ENCODE measurements around the gene P3H3.
A peak's percentile ranks its signal among the peaks of the same experiment; 100 is the strongest.

Gene P3H3

GRCh38 chr12:6821591-6822425 is 6.4 kb upstream of the P3H3 start, which contains the start of gene GPR162:
Gene GPR162, plus strand, starts transcription at chr12:6821821. Its CDS starts 2,078 bp downstream, at chr12:6823899.
- peak within 1 kb of the TSS; percentile 72 for H3K27ac ChIP-seq (ENCODE audit: low read depth, low read length, severe bottlenecking)
- WGBS, 2 experiments (ENCODE audit: insufficient coverage in 2 of 2), result 0% methylated on average over 10 to 12 of the region's 28 CpGs
- no peaks in the 10 kb centered on the region for H3K9me3 ChIP-seq (ENCODE audit: control insufficient read depth, low read length)
- peak within 1 kb of the TSS; percentile 40 for H3K4me3 ChIP-seq (ENCODE audit: extremely low read depth, insufficient read depth, low read length, poor library complexity, severe bottlenecking)
- H3K4me1 ChIP-seq (ENCODE audit: control insufficient read depth, insufficient read depth, low read length, poor library complexity, severe bottlenecking), result peaks cover 41% of the 10 kb centered on the region
- peaks cover 13% of the 10 kb centered on the region for H3K36me3 ChIP-seq (ENCODE audit: control insufficient read depth, insufficient read depth, low read length)

GRCh38 chr12:6822426-6823135 is 5.6 kb upstream of the P3H3 start:
- 30 to 41% methylated on average over 2 to 4 of the region's 7 CpGs for WGBS, 2 experiments (ENCODE audit: insufficient coverage in 2 of 2)
- peak overlapping the region; percentile 40 for H3K4me3 ChIP-seq (ENCODE audit: extremely low read depth, insufficient read depth, low read length, poor library complexity, severe bottlenecking)
- no peaks in the 10 kb centered on the region for H3K9me3 ChIP-seq (ENCODE audit: control insufficient read depth, low read length)
- H3K36me3 ChIP-seq (ENCODE audit: control insufficient read depth, insufficient read depth, low read length), result peaks cover 14% of the 10 kb centered on the region
- peaks cover 48% of the 10 kb centered on the region for H3K4me1 ChIP-seq (ENCODE audit: control insufficient read depth, insufficient read depth, low read length, poor library complexity, severe bottlenecking)
- H3K27ac ChIP-seq (ENCODE audit: low read depth, low read length, severe bottlenecking), result no peak overlapping the region

GRCh38 chr12:6823182-6824084 is 4.8 kb upstream of the P3H3 start:
- Histone ChIP-seq H3K4me1 (ENCODE audit: control insufficient read depth, insufficient read depth, low read length, poor library complexity, severe bottlenecking) (peaks cover 44% of the 10 kb centered on the region), H3K36me3 (ENCODE audit: control insufficient read depth, insufficient read depth, low read length) (peaks cover 14% of the 10 kb centered on the region), H3K4me3 (ENCODE audit: extremely low read depth, insufficient read depth, low read length, poor library complexity, severe bottlenecking) (no peak overlapping the region), H3K27ac (ENCODE audit: low read depth, low read length, severe bottlenecking) (no peak overlapping the region), H3K9me3 (ENCODE audit: control insufficient read depth, low read length) (no peaks in the 10 kb centered on the region)
- WGBS, 2 experiments (ENCODE audit: insufficient coverage in 2 of 2), result 80 to 81% methylated on average over 5 to 11 of the region's 12 CpGs

GRCh38 chr12:6824085-6824775 is 4.0 kb upstream of the P3H3 start:
- no peak overlapping the region for H3K27ac ChIP-seq (ENCODE audit: low read depth, low read length, severe bottlenecking)
- H3K4me3 ChIP-seq (ENCODE audit: extremely low read depth, insufficient read depth, low read length, poor library complexity, severe bottlenecking), result no peak overlapping the region
- WGBS, 2 experiments (ENCODE audit: insufficient coverage in 2 of 2), result 97% methylated on average over 27 to 29 of the region's 37 CpGs
- peaks cover 14% of the 10 kb centered on the region for H3K36me3 ChIP-seq (ENCODE audit: control insufficient read depth, insufficient read depth, low read length)
- peaks cover 38% of the 10 kb centered on the region for H3K4me1 ChIP-seq (ENCODE audit: control insufficient read depth, insufficient read depth, low read length, poor library complexity, severe bottlenecking)
- H3K9me3 ChIP-seq (ENCODE audit: control insufficient read depth, low read length), result no peaks in the 10 kb centered on the region

- no peak overlapping the region for H3K4me3 ChIP-seq (ENCODE audit: extremely low read depth, insufficient read depth, low read length, poor library complexity, severe bottlenecking)
- H3K4me1 ChIP-seq (ENCODE audit: control insufficient read depth, insufficient read depth, low read length, poor library complexity, severe bottlenecking), result peaks cover 36% of the 10 kb centered on the region
- 58 to 64% methylated on average over 11 to 12 of the region's 12 CpGs for WGBS, 2 experiments (ENCODE audit: insufficient coverage in 2 of 2)
- H3K27ac ChIP-seq (ENCODE audit: low read depth, low read length, severe bottlenecking), result no peak overlapping the region
- H3K9me3 ChIP-seq (ENCODE audit: control insufficient read depth, low read length), result no peaks in the 10 kb centered on the region
- H3K36me3 ChIP-seq (ENCODE audit: control insufficient read depth, insufficient read depth, low read length), result peaks cover 14% of the 10 kb centered on the region
Observed at GRCh38 chr12:6824901-6825381, 3.3 kb upstream of the P3H3 start.

GRCh38 chr12:6825398-6826124 is 2.6 kb upstream of the P3H3 start:
- WGBS, 2 experiments (ENCODE audit: insufficient coverage in 2 of 2), result 18 to 41% methylated on average over 7 to 16 of the region's 19 CpGs
- no peak overlapping the region for H3K4me3 ChIP-seq (ENCODE audit: extremely low read depth, insufficient read depth, low read length, poor library complexity, severe bottlenecking)

GRCh38 chr12:6826125-6826733 is 2.0 kb upstream of the P3H3 start:
- H3K4me3 ChIP-seq (ENCODE audit: extremely low read depth, insufficient read depth, low read length, poor library complexity, severe bottlenecking), result no peak overlapping the region
- H3K36me3 ChIP-seq (ENCODE audit: control insufficient read depth, insufficient read depth, low read length), result peaks cover 27% of the 10 kb centered on the region
- no peak overlapping the region for H3K27ac ChIP-seq (ENCODE audit: low read depth, low read length, severe bottlenecking)
- WGBS, 2 experiments (ENCODE audit: insufficient coverage in 2 of 2), result 85 to 91% methylated on average over 15 of the region's 17 CpGs
- H3K4me1 ChIP-seq (ENCODE audit: control insufficient read depth, insufficient read depth, low read length, poor library complexity, severe bottlenecking), result peaks cover 27% of the 10 kb centered on the region
- no peaks in the 10 kb centered on the region for H3K9me3 ChIP-seq (ENCODE audit: control insufficient read depth, low read length)

More at GRCh38 chr12:6825398-6826124, 2.6 kb upstream of the P3H3 start:
- H3K36me3 ChIP-seq (ENCODE audit: control insufficient read depth, insufficient read depth, low read length), result peaks cover 20% of the 10 kb centered on the region
- H3K4me1 ChIP-seq (ENCODE audit: control insufficient read depth, insufficient read depth, low read length, poor library complexity, severe bottlenecking), result peaks cover 34% of the 10 kb centered on the region
- no peaks in the 10 kb centered on the region for H3K9me3 ChIP-seq (ENCODE audit: control insufficient read depth, low read length)
- no peak overlapping the region for H3K27ac ChIP-seq (ENCODE audit: low read depth, low read length, severe bottlenecking)

- Histone ChIP-seq H3K4me1 (ENCODE audit: control insufficient read depth, insufficient read depth, low read length, poor library complexity, severe bottlenecking) (peaks cover 27% of the 10 kb centered on the region), H3K36me3 (ENCODE audit: control insufficient read depth, insufficient read depth, low read length) (peaks cover 33% of the 10 kb centered on the region), H3K27ac (ENCODE audit: low read depth, low read length, severe bottlenecking) (peak overlapping the region; percentile 50), H3K9me3 (ENCODE audit: control insufficient read depth, low read length) (no peaks in the 10 kb centered on the region), H3K4me3 (ENCODE audit: extremely low read depth, insufficient read depth, low read length, poor library complexity, severe bottlenecking) (no peak overlapping the region)
- 83 to 84% methylated on average over 13 to 19 of the region's 22 CpGs for WGBS, 2 experiments (ENCODE audit: insufficient coverage in 2 of 2)
Observed at GRCh38 chr12:6826734-6827436, 1.3 kb upstream of the P3H3 start.

DNA sequence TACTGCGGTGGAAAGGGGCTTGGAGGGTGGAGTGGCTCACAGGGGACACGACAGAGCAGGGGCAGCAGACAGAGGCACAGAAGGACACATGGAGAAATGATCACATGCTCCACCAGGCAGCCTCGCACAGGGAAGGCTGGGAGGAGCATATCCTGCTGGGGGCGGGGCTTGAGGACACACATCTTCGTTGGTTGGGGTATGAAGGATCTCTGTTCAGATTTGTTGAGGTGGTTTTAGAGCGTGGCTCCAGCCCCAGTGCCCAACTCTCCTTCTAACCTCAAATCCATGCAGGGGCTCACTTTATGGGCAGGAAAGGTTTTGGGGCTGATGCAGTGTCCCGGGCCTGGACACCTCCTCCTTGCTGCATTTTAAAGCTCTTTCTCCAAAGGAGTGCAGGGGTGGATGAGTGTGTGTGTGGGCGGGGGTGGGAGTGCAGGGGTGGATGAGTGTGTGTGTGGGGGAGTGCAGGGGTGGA is 733 bp upstream of the P3H3 start:
- peaks cover 22% of the 10 kb centered on the region for H3K4me1 ChIP-seq (ENCODE audit: control insufficient read depth, insufficient read depth, low read length, poor library complexity, severe bottlenecking)
- WGBS, 2 experiments (ENCODE audit: insufficient coverage in 2 of 2), result 5 to 9% methylated on average over 5 of the region's 8 CpGs
- no peaks in the 10 kb centered on the region for H3K9me3 ChIP-seq (ENCODE audit: control insufficient read depth, low read length)
- H3K4me3 ChIP-seq (ENCODE audit: extremely low read depth, insufficient read depth, low read length, poor library complexity, severe bottlenecking), result no peak overlapping the region
- H3K27ac ChIP-seq (ENCODE audit: low read depth, low read length, severe bottlenecking), result peak overlapping the region; percentile 50
- peaks cover 38% of the 10 kb centered on the region for H3K36me3 ChIP-seq (ENCODE audit: control insufficient read depth, insufficient read depth, low read length)
